SKM-1 (cell line): Measurements from ENCODE around the gene DROSHA.
A peak's percentile ranks its signal among the peaks of the same experiment; 100 is the strongest.
"Not testable (repeated sequence)": the region's sequence is repeated elsewhere in the genome, so short reads cannot be mapped to it uniquely, and the experiment has no call there.

Source experiments
- DNase-seq: peaks from one replicate; lab custom pipeline; 2025; ENCODE audit not compliant: unreplicated experiment; lab: John Stamatoyannopoulos, UW

The DROSHA gene, protein sequence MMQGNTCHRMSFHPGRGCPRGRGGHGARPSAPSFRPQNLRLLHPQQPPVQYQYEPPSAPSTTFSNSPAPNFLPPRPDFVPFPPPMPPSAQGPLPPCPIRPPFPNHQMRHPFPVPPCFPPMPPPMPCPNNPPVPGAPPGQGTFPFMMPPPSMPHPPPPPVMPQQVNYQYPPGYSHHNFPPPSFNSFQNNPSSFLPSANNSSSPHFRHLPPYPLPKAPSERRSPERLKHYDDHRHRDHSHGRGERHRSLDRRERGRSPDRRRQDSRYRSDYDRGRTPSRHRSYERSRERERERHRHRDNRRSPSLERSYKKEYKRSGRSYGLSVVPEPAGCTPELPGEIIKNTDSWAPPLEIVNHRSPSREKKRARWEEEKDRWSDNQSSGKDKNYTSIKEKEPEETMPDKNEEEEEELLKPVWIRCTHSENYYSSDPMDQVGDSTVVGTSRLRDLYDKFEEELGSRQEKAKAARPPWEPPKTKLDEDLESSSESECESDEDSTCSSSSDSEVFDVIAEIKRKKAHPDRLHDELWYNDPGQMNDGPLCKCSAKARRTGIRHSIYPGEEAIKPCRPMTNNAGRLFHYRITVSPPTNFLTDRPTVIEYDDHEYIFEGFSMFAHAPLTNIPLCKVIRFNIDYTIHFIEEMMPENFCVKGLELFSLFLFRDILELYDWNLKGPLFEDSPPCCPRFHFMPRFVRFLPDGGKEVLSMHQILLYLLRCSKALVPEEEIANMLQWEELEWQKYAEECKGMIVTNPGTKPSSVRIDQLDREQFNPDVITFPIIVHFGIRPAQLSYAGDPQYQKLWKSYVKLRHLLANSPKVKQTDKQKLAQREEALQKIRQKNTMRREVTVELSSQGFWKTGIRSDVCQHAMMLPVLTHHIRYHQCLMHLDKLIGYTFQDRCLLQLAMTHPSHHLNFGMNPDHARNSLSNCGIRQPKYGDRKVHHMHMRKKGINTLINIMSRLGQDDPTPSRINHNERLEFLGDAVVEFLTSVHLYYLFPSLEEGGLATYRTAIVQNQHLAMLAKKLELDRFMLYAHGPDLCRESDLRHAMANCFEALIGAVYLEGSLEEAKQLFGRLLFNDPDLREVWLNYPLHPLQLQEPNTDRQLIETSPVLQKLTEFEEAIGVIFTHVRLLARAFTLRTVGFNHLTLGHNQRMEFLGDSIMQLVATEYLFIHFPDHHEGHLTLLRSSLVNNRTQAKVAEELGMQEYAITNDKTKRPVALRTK (N-terminal part only)

DNA sequence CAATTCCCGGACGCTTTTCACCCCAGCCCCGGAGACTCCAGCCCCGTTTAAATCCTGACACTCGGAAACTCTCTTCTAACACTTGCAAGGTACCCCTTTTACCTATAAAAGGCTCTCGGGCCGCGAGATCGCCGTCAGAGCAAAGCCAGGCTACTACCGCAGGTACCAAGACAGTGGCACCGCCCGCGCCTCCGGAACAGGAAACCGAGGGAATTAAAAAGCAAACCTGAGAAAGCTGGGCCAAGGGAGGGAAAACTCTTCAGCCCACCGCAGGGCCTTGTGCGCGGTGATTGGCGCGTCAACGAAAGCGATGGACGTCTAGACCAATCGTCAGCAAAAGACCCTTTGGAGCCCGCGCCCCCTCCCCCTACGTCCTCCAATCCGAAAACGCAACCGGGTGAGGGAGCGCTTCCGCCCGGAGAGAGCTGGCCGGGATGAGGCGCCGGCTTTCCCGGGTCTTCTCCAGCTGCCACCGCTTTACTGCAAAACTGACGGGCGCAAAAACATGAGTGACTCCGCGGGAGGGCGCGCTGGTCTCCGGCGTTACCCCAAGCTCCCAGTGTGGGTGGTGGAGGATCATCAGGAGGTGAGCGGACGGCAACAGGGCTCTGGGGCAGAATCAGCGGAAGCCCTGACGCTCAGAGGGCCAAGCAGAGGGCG is at the start of gene DROSHA, which contains the start of gene C5orf22:
DROSHA (minus strand) TSS at position 206 of the 660 bp plus-strand sequence. CDS start 3,034 bp downstream, outside the sequence.
C5orf22 (plus strand) TSS at position 414 of the 660 bp plus-strand sequence; CDS start at position 506, 92 bp downstream.
- peak; percentile 92 for DNase-seq

DNA sequence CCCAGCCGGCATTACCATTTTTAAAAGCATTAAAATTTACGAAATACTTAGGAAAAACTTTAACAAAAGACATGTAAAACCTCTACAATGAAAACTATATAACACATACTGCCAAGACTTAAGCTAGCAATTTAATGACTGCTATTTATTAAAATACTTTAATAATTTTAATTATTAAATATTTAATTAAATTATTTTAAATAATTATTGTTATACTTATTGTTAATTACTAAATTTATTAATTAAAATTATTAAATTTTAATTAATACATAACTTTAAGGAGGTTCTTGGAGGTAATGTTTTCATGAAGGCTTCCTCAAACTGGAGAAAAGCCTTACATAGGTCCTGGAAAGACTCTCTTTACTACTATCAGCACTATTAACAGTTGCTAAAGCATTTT is 47.7 kb upstream of the DROSHA start:
- no peak for DNase-seq

DNA sequence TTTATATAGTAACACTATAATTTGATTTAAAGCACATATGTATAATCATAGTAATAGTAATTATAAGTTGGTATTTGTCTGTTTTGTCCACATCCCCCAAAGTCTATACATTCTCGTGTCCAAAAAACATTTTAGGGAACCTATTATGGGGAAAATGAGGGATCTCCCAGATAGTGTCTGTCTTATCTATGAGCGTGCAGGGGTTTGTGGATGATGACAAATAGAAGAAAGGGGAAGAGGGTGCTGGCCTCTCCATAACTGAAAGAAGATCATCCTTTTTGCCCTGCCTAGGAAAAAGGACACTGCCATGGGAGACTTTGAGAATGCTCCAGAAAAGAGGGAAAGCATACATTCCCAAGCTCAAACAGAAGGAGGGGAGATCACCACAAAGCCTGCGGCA is 45.5 kb upstream of the DROSHA start:
- no peak for DNase-seq

DNA sequence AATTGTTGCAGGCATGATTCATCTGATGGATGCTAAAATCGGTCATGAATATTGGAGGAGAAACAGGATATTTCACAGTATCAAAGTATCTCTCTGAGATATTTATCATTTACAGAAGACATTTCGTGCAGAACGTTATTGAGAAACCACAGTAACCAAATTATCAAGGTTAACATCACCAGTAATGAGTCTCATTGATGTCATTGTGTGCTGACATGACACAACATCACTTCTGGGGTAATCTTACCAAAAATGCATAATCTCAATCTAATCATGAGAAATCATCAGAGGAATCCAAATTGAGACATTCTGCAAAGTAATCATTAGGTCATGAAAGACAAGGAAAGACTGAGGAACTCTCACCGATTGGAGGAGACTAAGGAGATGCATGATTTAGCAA is 42.9 kb upstream of the DROSHA start:
- DNase-seq, result no peak

DNA sequence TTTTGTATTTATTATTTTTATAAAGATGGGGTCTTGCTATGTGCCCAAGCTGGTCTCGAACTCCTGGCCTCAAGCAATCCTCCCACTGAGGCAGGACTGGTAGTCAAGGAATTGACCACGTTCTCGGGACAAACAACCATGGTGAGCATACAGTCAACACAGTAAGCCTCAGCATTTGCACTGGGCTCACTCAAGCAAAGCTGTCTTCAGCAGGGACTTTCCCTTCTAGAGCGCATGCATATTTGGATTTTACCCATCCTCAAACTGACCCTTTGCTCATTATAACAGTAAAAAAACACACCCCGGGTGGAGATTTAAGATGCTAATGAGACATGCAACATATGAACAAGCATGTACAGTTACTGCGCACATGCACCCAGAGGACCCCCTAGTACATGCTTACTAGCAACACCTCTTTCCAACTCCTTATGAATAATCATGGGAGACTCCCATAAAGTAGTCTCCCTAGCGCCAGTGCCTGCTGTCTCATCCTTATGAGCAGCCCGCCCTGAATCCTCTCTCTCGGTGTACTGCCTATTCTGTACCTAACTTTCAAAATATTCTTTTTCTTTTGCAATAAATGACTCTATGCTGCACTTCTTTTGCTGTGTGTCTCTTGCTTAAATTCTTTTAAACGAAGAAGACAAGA is 41.7 kb upstream of the DROSHA start:
- DNase-seq, result no peak

DNA sequence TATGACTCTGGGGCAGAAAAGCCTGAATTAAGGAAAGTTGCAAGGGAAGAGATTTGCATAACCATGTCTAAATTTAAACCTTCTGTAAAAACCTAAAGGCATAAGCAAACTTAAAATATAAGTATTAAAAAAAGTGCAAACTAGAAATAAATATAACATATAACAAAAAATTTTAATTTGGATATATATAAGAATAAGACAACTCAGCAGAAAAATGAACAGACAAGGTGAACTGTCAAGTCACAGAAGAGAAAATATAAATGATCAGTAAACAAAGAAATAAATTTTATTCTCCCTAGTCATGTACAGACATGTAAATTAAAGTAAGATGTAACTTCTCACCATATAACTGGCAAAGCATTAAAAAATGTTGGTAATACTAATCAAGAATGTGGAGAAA is 37.2 kb upstream of the DROSHA start:
- DNase-seq, result no peak

DNA sequence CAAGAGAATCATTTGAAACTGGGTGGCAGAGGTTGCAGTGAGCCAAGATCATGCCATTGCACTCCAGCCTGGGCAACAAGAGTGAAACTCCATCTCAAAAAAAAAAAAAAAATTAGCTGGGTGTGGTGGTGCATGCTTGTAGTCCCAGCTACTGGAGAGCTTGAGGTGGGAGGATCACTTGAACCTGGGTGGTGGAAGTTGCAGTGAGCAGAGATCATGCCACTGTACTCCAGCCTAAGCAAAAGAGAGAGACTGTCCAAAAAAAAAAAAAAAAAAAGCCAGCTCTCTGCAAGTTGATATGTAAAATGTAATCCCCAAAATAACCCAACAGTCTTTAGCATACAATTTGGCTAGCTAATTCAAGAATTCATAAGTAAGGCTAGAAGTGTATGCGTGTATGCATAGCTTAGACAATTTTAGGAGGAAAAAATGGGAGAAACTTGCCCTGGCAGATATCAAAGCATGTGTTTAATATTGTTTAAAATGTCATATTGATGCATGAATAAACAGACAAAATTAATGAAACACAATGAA is 36.5 kb upstream of the DROSHA start:
- no peak for DNase-seq

DNA sequence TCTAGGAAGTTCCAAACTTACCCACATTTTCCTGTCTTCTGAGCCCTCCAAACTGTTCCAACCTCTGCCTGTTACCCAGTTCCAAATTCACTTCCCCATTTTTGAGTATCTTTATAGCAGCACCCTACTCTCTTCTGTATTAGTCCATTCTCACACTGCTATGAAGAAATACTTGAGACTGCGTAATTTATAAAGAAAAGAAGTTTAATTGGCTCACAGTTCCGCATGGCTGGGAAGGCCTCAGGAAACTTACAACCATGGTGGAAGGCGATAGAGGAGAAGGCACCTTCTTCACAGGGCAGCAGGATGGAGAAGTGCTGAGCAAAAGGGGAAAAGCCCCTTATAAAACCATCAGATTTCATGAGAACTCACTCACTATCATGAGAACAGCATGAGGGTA is 34.5 kb upstream of the DROSHA start:
- not testable (repeated sequence) for DNase-seq

DNA sequence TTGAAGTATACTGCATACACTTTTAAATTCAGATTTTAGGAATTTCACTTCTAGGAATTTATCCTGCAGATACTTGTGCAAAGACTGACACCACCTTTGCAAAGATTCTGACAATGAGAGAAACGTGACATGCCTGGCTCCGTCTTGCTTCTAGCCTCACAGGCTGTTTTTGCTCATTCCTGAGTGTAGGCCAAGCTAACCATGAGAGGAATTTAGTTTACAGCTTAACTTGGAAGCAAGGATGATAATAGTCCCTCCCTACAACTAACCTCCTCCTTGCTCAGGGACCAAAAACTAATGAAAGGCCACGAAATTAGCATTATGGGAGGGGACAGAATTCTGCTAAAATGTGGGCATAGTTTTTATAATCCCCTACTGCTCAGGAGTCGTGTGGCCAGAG is 31.3 kb upstream of the DROSHA start:
- DNase-seq, result no peak

DNA sequence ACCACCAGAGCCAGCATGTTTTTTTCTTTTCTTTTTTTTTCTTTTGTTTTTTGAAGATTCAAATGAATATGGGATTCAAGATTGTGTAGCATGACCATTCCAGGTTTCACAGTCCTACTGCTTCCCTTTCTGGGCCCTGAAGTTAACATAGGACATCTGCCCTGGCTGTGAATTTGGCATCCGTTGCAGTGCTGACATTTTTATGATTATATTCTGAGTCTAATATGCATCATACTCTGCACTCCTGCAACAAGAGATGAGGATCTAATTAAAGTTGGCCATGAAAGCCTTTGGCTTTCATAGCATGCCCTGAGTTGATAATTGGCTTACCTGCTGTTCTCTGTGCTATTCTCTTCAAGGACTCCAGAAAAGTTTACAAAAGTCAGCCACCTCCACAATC is 30.1 kb upstream of the DROSHA start:
- DNase-seq, result no peak

DNA sequence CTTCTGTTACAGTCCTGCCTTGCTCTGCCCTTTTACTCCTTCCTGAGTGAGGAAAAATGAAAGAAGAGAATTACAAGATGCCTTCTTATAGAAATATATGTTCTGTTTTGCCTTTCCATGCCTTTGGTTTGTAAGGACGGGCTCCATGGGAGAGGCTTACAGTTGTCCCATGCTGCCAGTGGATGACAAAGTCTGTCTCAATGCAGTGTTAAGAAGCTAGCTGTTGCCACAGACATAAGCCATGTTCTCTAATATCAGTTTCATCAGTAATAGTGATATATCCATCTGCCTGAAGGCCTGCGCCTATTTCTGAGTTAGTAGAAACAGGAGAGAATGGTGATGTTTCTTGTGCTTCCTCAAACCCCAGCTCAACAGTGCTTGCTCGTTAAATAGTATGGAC is 28.0 kb upstream of the DROSHA start:
- no peak for DNase-seq

DNA sequence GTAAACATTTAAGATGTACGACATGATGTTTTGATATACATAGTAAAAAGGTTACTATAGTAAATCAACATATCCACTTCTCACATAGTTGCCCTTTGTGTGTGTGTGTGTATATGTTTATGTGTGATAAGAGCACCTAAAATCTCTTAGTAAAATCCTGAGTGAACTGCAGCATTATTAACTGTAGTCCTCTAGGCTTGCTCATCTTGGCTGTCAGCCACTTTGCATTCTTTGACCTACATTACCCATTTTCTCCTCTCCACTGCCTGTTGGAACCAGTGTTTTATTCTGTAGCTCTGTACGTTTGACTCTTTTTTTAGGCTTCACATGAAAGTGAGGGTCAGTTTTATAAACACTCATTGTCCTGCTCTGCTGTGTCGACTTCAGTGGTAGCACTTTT is 24.6 kb upstream of the DROSHA start:
- DNase-seq, result no peak

DNA sequence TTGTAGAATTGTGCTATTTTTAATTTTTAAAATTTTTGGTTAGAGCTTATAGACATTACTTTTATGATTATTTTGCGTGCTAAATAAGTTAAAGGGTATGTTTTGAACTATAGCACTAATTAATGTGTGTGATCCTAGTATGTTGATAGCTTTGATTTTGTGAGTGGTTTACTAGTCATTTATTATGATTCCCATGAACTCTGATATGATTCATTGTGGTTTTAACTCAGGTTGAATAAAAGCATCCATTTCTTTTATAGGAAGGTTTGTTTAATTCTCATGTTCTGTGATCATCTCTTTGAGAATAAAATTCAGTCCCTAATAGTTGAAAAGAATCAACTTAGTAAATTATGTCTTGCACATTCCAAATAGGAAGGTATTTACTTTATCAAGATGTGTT is 22.7 kb upstream of the DROSHA start:
- DNase-seq, result no peak

DNA sequence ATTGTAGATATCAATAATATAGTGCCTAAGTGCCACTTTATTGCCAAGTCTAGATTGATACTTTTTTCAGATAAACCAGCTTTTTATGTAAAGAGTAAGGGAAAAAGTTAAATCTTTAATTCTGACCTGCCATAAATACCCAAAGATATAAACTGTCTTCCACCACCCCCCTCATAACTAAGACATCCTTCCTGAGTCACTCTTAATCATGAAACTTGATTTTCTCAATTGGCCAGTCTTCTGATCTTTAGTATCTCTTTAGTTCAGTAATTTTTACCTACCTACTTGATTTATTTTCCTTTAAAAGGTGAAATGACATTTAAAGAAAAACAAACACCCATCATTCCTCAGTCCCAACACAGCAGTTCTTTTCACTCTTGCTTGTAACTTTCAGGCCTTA is 22.0 kb upstream of the DROSHA start:
- DNase-seq, result no peak

DNA sequence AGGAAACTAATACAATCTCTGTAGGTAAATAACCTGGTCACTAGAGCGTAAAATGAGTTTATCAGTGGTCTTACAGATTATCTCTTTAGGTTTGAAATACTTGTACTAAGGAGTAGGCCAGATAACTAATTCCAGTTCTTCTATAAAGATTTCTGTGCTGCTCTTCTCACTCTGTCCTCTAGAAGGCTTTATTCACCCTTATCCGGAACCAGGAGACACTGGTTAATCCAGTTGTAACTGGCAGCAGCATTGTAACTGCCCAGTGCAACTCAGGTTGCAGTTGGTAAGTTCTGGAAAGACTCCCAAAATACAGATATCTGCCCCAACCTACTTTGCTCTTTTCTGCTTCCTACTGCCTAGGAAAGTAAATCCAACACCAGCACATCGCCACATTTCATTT is 20.0 kb upstream of the DROSHA start:
- DNase-seq, result no peak

DNA sequence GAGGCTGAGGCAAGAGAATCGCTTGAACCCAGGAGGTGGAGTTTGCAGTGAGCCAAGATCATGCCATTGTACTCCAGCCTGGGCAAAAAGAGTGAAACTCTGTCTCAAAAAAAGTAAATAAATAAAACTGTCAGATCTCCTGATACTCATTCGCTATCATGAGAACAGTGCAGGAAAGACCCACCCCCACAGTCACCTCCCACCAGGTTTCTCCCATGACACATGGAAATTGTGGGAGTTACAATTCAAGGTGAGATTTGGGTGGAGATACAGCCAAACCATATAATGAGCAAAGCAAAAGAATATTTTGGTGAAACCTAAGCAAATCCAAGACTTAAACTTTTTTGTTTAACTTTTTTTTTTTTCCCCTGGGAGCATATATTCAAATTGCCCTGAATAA is 17.2 kb upstream of the DROSHA start:
- DNase-seq, result not testable (repeated sequence)

DNA sequence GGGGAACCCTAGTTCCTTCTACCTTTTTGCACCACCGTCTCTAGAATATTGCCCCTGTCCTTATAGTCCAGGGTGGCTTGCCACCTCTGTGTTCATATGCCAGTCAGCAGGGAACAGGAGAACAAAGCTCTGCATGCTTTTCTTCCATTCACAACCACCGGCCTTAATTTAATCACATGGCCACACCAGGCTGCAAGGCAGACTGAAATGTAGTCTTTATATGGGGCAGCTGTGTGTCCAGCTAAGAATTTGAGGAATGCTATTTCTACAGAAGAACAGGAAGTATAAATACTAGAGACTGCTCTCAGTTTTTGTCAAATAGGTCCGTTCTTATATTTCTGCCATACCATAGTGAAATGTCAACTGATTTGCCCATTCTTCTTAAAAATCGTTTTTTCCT is 6.0 kb upstream of the DROSHA start:
- no peak for DNase-seq

DNA sequence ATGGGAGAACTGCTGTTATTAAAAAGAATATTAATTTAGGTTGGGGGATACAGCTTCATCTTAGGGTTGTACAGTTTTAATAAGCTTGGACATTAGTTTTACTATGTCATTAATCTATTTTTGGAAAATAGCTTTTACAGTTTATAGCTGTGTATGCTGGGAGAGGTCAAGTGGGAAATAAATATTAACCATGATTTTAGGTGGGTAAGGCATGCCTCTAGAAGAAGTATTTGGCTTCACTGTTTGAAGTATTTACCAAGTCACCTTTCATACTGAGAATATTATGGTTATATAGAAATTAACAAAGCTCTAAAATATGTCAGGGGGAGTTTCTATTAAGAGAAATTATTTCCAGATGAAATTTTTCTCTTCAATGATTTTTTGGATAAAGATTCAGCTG is 5.5 kb upstream of the DROSHA start:
- no peak for DNase-seq

DNA sequence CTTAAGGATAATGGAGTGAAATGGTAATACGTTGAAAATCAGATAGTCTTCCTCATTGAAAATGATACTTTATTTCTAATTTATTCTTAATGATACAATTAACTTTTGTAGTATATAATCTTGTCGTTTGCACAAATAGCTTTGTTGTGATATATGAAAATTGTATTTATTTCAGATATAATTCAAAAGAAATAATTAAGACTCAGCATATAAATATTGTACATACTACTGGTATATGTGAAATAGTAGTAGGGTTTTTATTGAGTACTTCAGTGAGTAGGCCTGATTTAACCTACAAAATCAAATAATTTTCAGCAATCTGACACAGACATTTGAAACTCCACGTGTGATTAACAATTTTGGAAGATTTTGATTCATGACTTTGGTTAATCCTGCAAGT is 5.0 kb upstream of the DROSHA start:
- no peak for DNase-seq

DNA sequence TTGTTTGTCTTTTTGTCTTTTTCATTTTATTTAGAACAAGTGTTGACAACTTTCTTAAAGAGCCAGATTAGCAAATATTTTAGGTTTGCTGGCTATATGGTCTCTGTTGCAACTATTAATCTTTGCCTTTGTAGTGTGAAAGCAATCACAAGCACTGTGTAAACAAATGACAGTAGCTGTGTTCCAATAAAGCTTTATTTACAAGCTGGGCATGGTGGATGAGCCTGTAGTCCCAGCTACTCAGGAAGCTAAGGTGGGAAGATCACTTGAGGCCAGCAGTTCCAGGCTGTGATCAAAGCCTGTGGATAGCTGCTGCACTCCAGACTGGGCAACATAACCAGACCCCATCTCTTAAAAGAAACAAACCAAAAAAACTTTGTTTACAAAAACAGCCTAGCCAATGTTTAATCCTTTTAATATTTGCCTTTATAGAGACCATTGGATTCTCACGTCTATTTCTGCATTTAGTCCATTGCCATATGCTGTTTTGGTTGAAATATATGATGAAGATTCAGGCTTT is 2.7 kb upstream of the DROSHA start:
- DNase-seq, result no peak
